Astrocyte of the spinal cord (primary cell): ENCODE data around the gene STX1B.

Experiments
- DNase-seq: peaks from one replicate; pipeline ENCODE4 v3.0.0; 2011; ENCODE audit warnings: low read depth, low spot score
- H3K4me3 ChIP-seq: 2 replicates; pipeline ENCODE4 v1.5.1; 2011; ENCODE audit warnings: low read depth, mild to moderate bottlenecking, low read length, moderate library complexity
- in situ Hi-C: cut with HindIII; loops from 2 replicates; pipeline ENCODE4 v1.10.0; 2017; ENCODE audit warnings: low sequenced_read_pairs
- TF ChIP-seq, protein P1 (sequence below): IDR thresholded peaks from 2 replicates; pipeline ENCODE4 v1.5.1; 2012; ENCODE audit warnings: low read depth, mild to moderate bottlenecking, low read length, inconsistent platforms

The STX1B gene

DNA sequence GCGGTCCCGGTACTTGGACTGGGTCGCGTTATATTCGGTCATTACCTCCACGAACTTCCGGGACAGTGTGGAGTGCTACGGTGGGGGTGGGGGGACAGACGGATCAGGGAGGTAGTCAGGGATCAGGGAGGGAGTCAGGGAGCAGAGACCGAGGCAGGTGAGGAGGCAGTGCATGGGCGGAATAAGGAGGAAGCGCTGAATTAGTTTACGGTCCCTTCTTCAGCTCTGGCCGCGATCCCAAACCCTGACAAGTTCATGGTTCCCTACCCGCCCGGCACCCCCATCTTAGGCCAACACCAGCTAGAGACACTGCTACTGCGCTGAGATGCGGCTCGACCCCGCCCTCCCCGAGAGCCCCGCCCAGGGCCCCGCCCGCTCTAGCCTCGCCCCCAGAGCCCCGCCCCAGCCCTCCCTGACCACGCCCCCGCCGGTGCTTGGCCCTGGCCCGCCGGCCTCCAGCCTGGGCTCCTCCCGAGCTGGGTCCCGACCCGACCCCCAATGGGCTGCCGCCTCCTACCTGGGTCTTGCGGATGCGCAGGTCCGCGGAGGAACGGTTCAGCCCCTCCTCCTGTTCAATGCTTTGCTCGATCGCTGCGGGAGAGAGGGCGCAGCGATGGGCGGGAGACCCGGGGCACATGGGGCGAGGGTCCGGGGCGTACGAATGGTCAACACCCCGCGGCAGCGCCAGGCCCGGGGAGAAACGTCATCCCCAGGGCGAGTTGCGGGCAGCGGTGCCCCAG is 13.3 kb downstream of the STX1B start:
- DNase-seq, result peak; percentile 53
- in situ Hi-C loops, result no loop called here
- TF ChIP-seq, protein P1, sequence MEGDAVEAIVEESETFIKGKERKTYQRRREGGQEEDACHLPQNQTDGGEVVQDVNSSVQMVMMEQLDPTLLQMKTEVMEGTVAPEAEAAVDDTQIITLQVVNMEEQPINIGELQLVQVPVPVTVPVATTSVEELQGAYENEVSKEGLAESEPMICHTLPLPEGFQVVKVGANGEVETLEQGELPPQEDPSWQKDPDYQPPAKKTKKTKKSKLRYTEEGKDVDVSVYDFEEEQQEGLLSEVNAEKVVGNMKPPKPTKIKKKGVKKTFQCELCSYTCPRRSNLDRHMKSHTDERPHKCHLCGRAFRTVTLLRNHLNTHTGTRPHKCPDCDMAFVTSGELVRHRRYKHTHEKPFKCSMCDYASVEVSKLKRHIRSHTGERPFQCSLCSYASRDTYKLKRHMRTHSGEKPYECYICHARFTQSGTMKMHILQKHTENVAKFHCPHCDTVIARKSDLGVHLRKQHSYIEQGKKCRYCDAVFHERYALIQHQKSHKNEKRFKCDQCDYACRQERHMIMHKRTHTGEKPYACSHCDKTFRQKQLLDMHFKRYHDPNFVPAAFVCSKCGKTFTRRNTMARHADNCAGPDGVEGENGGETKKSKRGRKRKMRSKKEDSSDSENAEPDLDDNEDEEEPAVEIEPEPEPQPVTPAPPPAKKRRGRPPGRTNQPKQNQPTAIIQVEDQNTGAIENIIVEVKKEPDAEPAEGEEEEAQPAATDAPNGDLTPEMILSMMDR, result no peak
- peak overlapping the region; percentile 46 for H3K4me3 ChIP-seq

DNA sequence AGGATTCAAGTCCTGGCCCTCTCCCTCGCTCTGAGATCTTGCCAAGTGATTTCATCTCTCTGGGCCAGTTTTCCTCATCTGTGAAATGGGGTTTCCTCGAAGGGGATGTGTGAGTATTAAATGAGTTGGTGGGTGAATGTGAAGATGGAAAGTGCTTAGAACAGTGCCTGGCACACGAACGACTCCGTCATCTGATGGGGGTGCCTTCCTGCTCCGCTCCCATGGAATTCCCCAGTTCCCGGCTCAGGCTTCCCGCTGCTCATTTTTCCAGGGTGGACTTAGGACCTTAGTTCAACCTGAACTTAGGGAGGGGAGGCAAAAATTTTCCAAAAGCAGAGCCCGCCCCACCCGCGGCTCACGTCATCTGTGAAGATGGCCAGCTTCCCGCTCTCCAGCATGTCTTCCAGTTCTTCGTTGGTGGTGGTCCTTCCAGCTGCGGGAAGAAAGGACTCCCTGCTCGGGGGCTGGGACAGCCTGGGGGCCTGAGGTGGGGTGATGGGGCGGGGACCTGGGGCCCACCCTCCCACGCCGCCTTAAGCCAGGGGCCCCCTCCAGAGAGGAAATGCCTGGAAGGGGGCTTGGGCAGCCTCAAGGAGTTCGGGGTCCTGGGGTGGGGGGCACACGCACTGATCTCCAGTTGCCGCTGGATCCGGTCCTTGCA is 14.0 kb downstream of the STX1B start:
- H3K4me3 ChIP-seq, result peak overlapping the region; percentile 46
- in situ Hi-C loops, result no loop called here
- TF ChIP-seq, protein P1, result no peak
- no peak for DNase-seq

DNA sequence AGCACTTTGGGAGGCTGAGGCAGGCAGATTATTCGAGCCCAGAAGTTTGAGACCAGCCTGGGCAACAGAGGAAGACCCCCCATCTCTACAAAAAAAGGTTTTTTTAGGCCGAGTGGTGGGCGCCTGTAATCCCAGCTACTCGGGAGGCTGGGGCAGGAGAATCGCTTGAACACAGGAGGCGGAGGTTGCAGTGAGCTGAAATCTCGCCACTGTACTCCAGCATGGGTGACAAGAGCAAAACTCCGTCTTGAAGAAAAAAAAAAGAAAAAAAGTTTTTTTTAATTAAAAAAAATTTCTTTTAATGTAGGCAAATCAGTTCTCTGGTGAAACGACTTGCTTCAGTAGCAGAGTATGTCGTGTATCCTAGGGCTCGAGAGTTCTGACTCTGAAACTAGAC is 14.5 kb downstream of the STX1B start:
- no peak for DNase-seq
- no peak overlapping the region for H3K4me3 ChIP-seq
- in situ Hi-C loops, result no loop called here
- TF ChIP-seq, protein P1, result no peak

DNA sequence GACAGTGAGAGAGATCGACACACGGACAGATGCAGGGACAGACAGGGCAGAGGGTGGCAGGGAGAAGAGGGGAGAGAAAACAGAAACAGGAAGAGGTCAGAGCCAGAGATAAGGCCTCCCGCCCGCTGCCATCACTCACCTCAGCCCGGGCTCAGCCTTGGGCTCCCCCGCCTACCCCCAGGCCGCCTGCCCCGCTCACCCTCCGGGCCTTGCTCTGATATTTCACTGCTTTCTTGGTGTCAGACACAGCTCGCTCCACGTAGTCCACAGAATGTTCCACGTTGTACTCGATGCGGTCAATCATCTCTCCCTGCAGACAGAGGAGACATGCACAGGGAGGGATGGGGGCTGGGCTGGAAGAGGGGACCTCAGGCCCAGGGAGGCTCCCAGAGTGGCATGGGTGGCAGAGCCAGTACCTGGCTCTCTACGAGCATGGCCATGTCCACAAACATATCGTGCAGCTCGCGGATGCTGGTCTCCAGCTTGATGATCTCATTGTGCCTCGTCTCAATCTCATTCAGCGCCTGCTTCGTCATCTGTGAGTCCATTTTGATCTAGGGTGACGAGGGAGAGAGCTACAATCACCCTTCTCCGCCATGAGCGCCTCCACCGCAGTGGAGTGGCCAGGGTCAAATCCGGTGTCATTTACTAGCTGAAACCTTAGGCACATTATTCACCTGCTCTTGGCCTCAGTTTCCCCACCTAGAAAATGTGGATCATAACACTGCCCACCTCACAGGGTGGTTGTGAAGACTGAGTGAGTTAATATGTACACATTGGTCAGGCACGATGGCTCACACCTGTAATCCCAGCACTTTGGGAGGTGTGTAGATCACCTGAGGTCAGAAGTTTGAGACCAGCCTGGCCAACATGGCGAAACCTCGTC is 17.3 kb downstream of the STX1B start:
- H3K4me3 ChIP-seq, result no peak overlapping the region
- TF ChIP-seq, protein P1, result no peak
- DNase-seq, result no peak
- in situ Hi-C loops, result no loop called here

DNA sequence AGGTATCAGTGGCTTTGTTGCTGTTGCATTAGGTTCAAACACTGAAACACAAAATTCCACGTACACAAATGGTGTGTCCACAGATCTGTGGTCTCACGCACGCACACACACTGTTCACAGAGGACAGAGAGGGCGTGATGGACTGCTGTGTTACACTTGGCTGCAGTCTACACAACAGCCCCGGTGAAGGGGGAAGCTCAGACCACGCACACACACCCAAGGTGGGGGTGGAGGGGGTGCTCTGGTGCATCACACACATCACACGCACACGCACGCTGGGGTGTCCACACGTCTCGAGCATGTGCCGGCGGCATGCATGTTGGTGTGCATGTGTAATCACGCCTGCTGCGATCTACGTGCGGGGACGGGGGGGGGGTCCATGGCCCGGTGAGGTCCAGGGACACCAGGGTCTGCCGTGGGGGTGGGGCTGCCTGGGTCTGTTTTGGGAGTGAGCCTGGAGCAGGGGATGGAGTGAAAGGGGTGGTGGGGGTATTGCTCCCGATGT is 18.1 kb downstream of the STX1B start:
- in situ Hi-C loops, result no loop called here
- TF ChIP-seq, protein P1, result no peak
- no peak for DNase-seq
- H3K4me3 ChIP-seq, result no peak overlapping the region

DNA sequence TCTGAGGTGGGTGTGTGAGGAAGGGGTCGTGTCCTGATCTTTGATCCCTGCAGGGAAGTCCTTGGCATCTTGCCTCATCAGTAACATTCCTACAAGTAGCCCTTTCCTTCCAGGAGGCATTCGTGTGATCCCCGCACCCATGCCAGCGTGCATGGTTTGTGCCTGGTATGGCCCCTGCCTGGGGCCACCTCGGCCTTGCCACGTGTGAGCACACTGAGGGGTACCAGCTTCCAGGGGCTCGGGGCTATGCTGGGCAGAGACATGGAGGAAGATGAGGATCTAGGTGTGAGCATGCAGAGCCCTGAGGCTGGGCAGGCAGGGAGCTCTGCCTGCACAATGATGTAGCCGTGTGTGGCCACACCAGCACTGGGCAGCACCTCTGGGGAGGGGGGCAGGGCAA is 19.4 kb downstream of the STX1B start:
- in situ Hi-C loops, result no loop called here
- no peak for DNase-seq
- TF ChIP-seq, protein P1, result no peak
- H3K4me3 ChIP-seq, result no peak overlapping the region
